H1 (cell line): ENCODE measurements around the gene PALD1. TPM values are rescaled to one million over a fixed set of nuclear protein-coding genes. Genes with fewer than 3 reads are reported as not detected.

Experiments
- CTCF ChIA-PET: fragments of 300-600 bp; sonication (Branson Sonifier 250); formaldehyde crosslinking; loops from one replicate; lab custom pipeline; 2021; ENCODE audit not compliant: partially characterized antibody; lab: Charles Lee
- POLR2A ChIA-PET: fragments of 300-600 bp; sonication (Branson Sonifier 250); formaldehyde crosslinking; loops from one replicate; lab custom pipeline; 2021; ENCODE audit warnings: inconsistent platforms; ENCODE audit not compliant: partially characterized antibody; lab: Charles Lee
- DNase-seq, 2 experiments: peaks; one replicate each; pipeline versions ENCODE4 v3.0.0 to v3.0.0-alpha.2; 2010 to 2022; ENCODE audit warnings: low spot score in 2 of 2, low read depth in 1 of 2, mixed read lengths in 1 of 2
- FAIRE-seq: peaks from 2 replicates; lab custom pipeline; 2011; peaks lifted over from hg19 to GRCh38; lab: Jason Lieb, UNC
- H2AFZ ChIP-seq: 2 replicates; pipeline ENCODE4 v1.8.1; 2012; ENCODE audit warnings: low read length, inconsistent platforms
- H2AK5ac ChIP-seq: 2 replicates; pipeline ENCODE4 v1.6.1; 2013; ENCODE audit warnings: low read depth, low read length
- H2BK120ac ChIP-seq: replicated peaks from 2 replicates; pipeline ENCODE3; 2013; ENCODE audit warnings: low read depth, low read length, inconsistent platforms
- H2BK12ac ChIP-seq: 2 replicates; pipeline ENCODE4 v1.6.1; 2013; ENCODE audit warnings: low read depth, low read length
- H2BK15ac ChIP-seq: 2 replicates; pipeline ENCODE4 v1.6.1; 2013; ENCODE audit warnings: low read length
- H2BK20ac ChIP-seq: 2 replicates; pipeline ENCODE4 v1.6.1; 2013; ENCODE audit warnings: low read length
- H2BK5ac ChIP-seq: 2 replicates; pipeline ENCODE4 v1.6.1; 2013; ENCODE audit warnings: low read depth, low read length
- H3K14ac ChIP-seq: 2 replicates; pipeline ENCODE4 v1.6.1; 2013; ENCODE audit warnings: inconsistent platforms; ENCODE audit not compliant: insufficient read length
- H3K18ac ChIP-seq: 2 replicates; pipeline ENCODE4 v1.6.1; 2013; ENCODE audit warnings: low read length; ENCODE audit errors: extremely low read depth
- H3K23ac ChIP-seq: 2 replicates; pipeline ENCODE4 v1.6.1; 2013; ENCODE audit warnings: inconsistent platforms; ENCODE audit not compliant: insufficient read length
- H3K23me2 ChIP-seq: 2 replicates; pipeline ENCODE4 v1.6.1; 2013; ENCODE audit warnings: low read depth, low read length
- H3K27ac ChIP-seq: 2 replicates; pipeline ENCODE4 v1.6.1; 2011; ENCODE audit warnings: low read depth, low read length, inconsistent platforms
- H3K27me3 ChIP-seq, 4 experiments: replicated peaks in 1 of 4; 1 replicate in 1 of 4; 2 replicates in 3 of 4; pipeline versions ENCODE4 v1.6.1 to v1.8.1; 2011 to 2013; ENCODE audit warnings: low read length in 3 of 4, mild to moderate bottlenecking in 3 of 4, inconsistent platforms in 2 of 4, mixed read lengths in 2 of 4, moderate library complexity in 1 of 4; ENCODE audit not compliant: control insufficient read depth in 3 of 4, insufficient read depth in 3 of 4; ENCODE audit errors: extremely low read depth in 1 of 4
- H3K36me3 ChIP-seq, 4 experiments: 2 replicates each; pipeline versions ENCODE4 v1.6.1 to v1.8.1; 2011 to 2013; ENCODE audit warnings: mild to moderate bottlenecking in 4 of 4, low read length in 3 of 4, moderate library complexity in 2 of 4, control low read depth in 1 of 4, inconsistent platforms in 1 of 4; ENCODE audit not compliant: insufficient read depth in 4 of 4, control insufficient read depth in 2 of 4
- H3K4ac ChIP-seq: replicated peaks from 2 replicates; pipeline ENCODE3; 2013; ENCODE audit warnings: low read length, low read depth, mixed read lengths, inconsistent platforms; ENCODE audit not compliant: insufficient read length
- H3K4me1 ChIP-seq, 4 experiments: replicated peaks in 1 of 4; 1 replicate in 1 of 4; 2 replicates in 3 of 4; pipeline versions ENCODE4 v1.6.1 to v1.8.1; 2011 to 2013; ENCODE audit warnings: low read length in 3 of 4, inconsistent platforms in 2 of 4, mixed read lengths in 1 of 4; ENCODE audit not compliant: insufficient read depth in 4 of 4, control insufficient read depth in 3 of 4
- H3K4me2 ChIP-seq, 2 experiments: 2 replicates each; pipeline versions ENCODE4 v1.6.1 to v1.8.1; 2011 to 2013; ENCODE audit warnings: low read depth in 2 of 2, low read length in 2 of 2, control low read depth in 1 of 2, inconsistent platforms in 1 of 2, mild to moderate bottlenecking in 1 of 2; ENCODE audit not compliant: insufficient read depth in 1 of 2
- H3K4me3 ChIP-seq, 4 experiments: fragments of 200-600, 300-600 bp in 1 of 4; sonication (generic), shearing (Covaris generic), sonication (Bioruptor Twin) in 1 of 4; 2 replicates each; pipeline versions ENCODE4 v1.5.1 to v1.8.1; 2011 to 2016; ENCODE audit warnings: low read length in 4 of 4, low read depth in 3 of 4, control low read depth in 2 of 4, inconsistent platforms in 2 of 4, mild to moderate bottlenecking in 2 of 4, mixed read lengths in 1 of 4, moderate library complexity in 1 of 4; ENCODE audit not compliant: insufficient read depth in 2 of 4; ENCODE audit errors: extremely low read depth in 1 of 4
- H3K56ac ChIP-seq: replicated peaks from 2 replicates; pipeline ENCODE3; 2013; ENCODE audit warnings: low read depth, mild to moderate bottlenecking, mixed read lengths, low read length, inconsistent platforms; ENCODE audit not compliant: insufficient read length
- H3K79me1 ChIP-seq: 2 replicates; pipeline ENCODE4 v1.6.1; 2013; ENCODE audit warnings: low read depth, low read length, control low read depth
- H3K79me2 ChIP-seq, 2 experiments: 2 replicates each; pipeline versions ENCODE4 v1.6.1 to v1.8.1; 2012 to 2013; ENCODE audit warnings: low read length in 2 of 2, mild to moderate bottlenecking in 2 of 2, inconsistent platforms in 1 of 2; ENCODE audit not compliant: insufficient read depth in 2 of 2, control insufficient read depth in 1 of 2
- H3K9ac ChIP-seq, 4 experiments: replicated peaks in 1 of 4; 1 replicate in 1 of 4; 2 replicates in 3 of 4; pipeline versions ENCODE4 v1.6.1 to v1.8.1; 2011 to 2013; ENCODE audit warnings: low read depth in 3 of 4, low read length in 3 of 4, control low read depth in 2 of 4, mild to moderate bottlenecking in 2 of 4, moderate library complexity in 2 of 4, inconsistent platforms in 1 of 4; ENCODE audit errors: extremely low read depth in 1 of 4
- H3K9me3 ChIP-seq, 2 experiments: 2 replicates each; pipeline versions ENCODE4 v1.6.1 to v1.8.1; 2012 to 2013; ENCODE audit warnings: mild to moderate bottlenecking in 2 of 2, moderate library complexity in 2 of 2, control low read depth in 1 of 2, inconsistent platforms in 1 of 2, low read depth in 1 of 2, low read length in 1 of 2, mixed read lengths in 1 of 2; ENCODE audit not compliant: insufficient read depth in 2 of 2
- H4K20me1 ChIP-seq, 2 experiments: replicated peaks in 1 of 2; 2 replicates each; pipeline versions ENCODE3 to v1.8.1; 2011 to 2013; ENCODE audit warnings: inconsistent platforms in 2 of 2, low read length in 2 of 2, mild to moderate bottlenecking in 1 of 2; ENCODE audit not compliant: insufficient read depth in 2 of 2, control insufficient read depth in 1 of 2
- H4K5ac ChIP-seq: 2 replicates; pipeline ENCODE4 v1.6.1; 2013; ENCODE audit warnings: low read length, low read depth, mixed read lengths, inconsistent platforms; ENCODE audit not compliant: insufficient read length
- H4K8ac ChIP-seq: 2 replicates; pipeline ENCODE4 v1.8.0; 2013; ENCODE audit warnings: mild to moderate bottlenecking, moderate library complexity, low read length, inconsistent platforms; ENCODE audit not compliant: insufficient read depth; ENCODE audit errors: extremely low read depth
- H4K91ac ChIP-seq: replicated peaks from 2 replicates; pipeline ENCODE3; 2013; ENCODE audit warnings: low read length, mixed read lengths, inconsistent platforms; ENCODE audit not compliant: insufficient read length
- HDAC6 ChIP-seq: IDR thresholded peaks from one replicate; pipeline ENCODE4 v1.7.1; 2012; ENCODE audit warnings: low read depth, mild to moderate bottlenecking, inconsistent platforms, low read length, moderate library complexity
- NANOG ChIP-seq: IDR thresholded peaks from 2 replicates; pipeline ENCODE4 v1.6.1; 2011; ENCODE audit warnings: low read length, low read depth, mild to moderate bottlenecking, inconsistent platforms; ENCODE audit not compliant: insufficient read depth, poor library complexity, severe bottlenecking
- NRF1 ChIP-seq: IDR thresholded peaks from 2 replicates; pipeline ENCODE4 v1.6.1; 2011; ENCODE audit warnings: mild to moderate bottlenecking, low read depth, low read length, improper control_type of control experiment
- POLR2AphosphoS5 ChIP-seq: IDR thresholded peaks from 2 replicates; pipeline ENCODE4 v1.6.1; 2011; ENCODE audit warnings: low read depth, low read length
- POU5F1 ChIP-seq: IDR thresholded peaks from 2 replicates; pipeline ENCODE4 v1.6.1; 2011; ENCODE audit warnings: low read depth, mild to moderate bottlenecking, low read length, moderate library complexity
- RAD21 ChIP-seq, 2 experiments: IDR thresholded peaks in 1 of 2; conservative IDR thresholded peaks in 1 of 2; 2 replicates each; pipeline ENCODE4 v1.6.1; 2011; ENCODE audit warnings: low read depth in 2 of 2, low read length in 2 of 2, improper control_type of control experiment in 1 of 2, inconsistent platforms in 1 of 2, mild to moderate bottlenecking in 1 of 2, moderate library complexity in 1 of 2
- RBBP5 ChIP-seq: IDR thresholded peaks from 2 replicates; pipeline ENCODE4 v1.7.1; 2012; ENCODE audit warnings: low read depth, mild to moderate bottlenecking, inconsistent platforms, low read length, moderate library complexity, borderline replicate concordance
- SIN3A ChIP-seq, 2 experiments: IDR thresholded peaks in 1 of 2; conservative IDR thresholded peaks in 1 of 2; 2 replicates each; pipeline ENCODE4 v1.6.1; 2011 to 2012; ENCODE audit warnings: low read length in 2 of 2, improper control_type of control experiment in 1 of 2, low read depth in 1 of 2, mild to moderate bottlenecking in 1 of 2
- SIX5 ChIP-seq: IDR thresholded peaks from 2 replicates; pipeline ENCODE4 v1.6.1; 2011; ENCODE audit warnings: mild to moderate bottlenecking, low read depth, low read length
- SP2 ChIP-seq: IDR thresholded peaks from 2 replicates; pipeline ENCODE4 v1.6.1; 2012; ENCODE audit warnings: mild to moderate bottlenecking, low read length, inconsistent platforms
- SRF ChIP-seq: IDR thresholded peaks from 2 replicates; pipeline ENCODE4 v1.6.1; 2011; ENCODE audit warnings: mild to moderate bottlenecking, low read depth, low read length, moderate library complexity
- TEAD4 ChIP-seq: IDR thresholded peaks from 2 replicates; pipeline ENCODE4 v1.6.1; 2012; ENCODE audit warnings: low read depth, low read length, inconsistent platforms, mixed read lengths
- WGBS, 2 experiments: shearing (Covaris generic) in 1 of 2; methylation state at CpG; one replicate each; pipeline versions ENCODE4 v1.1.6 to v1.1.7; 2013 to 2015; ENCODE audit warnings: low lambda C conversion rate in 2 of 2, mixed read lengths in 2 of 2, inconsistent platforms in 1 of 2, low coverage in 1 of 2, missing lambda C conversion rate in 1 of 2; ENCODE audit not compliant: insufficient replicate concordance in 2 of 2, insufficient coverage in 1 of 2, insufficient read length in 1 of 2; ENCODE audit errors: extremely low coverage in 1 of 2, missing lambda C conversion rate in 1 of 2; 5-methylcytosine and 5-hydroxymethylcytosine counted together
- polyA plus RNA-seq, 7 experiments: library from polyadenylated mRNA; depleted of rRNA in 3 of 7; stranded (reverse) in 5 of 7; unstranded in 2 of 7; fragments of >200 nt in 5 of 7; fragments of 200-250 nt in 2 of 7; gene quantifications; 1 replicate in 5 of 7; 2 replicates in 1 of 7; 4 replicates in 1 of 7; pipeline versions ENCODE4 v1.2.1 to v1.2.3, GENCODE V29; 2011 to 2013; ENCODE audit warnings: missing spikeins in 2 of 7, mixed read lengths in 2 of 7
- total RNA-seq: library from RNA; stranded (reverse); fragmentation: NEBNext Ultra II Directional; extraction: Animal tissue kit (Norgen Biotek cat#: 25700); gene quantifications from 2 replicates; pipeline ENCODE4 v1.2.1, GENCODE V29; 2021
- TF ChIP-seq, protein P1 (sequence below): IDR thresholded peaks from 2 replicates; pipeline ENCODE4 v1.6.1; 2011; ENCODE audit warnings: low read depth, mild to moderate bottlenecking, low read length; ENCODE audit not compliant: insufficient read depth

The PALD1 gene
- total and polyA plus RNA-seq, 2 of the 8 experiments (the other 6 are each of a cell fraction or from before 2014, with no cell fraction given), result 13.3 to 32.8 TPM

DNA sequence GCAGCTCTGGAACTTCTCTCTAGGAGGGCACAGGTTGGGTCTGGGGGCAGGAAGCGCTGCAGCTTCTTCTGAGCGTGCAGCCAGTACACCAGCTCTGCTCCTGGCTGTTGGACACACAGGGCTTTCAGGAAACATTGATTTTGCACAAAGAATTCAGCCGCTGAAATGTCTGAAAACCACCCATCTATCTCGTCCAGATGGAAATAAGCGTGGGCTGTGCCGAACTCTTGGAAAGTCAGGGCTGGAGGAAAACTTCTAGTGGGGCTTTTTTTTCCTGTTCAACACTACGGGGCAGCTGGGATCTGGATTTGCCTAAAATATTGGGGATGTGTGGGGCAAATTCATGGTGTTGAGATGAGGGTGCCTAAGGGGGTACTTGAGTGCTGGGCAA lies 31.2 kb downstream of the PALD1 start:
- no peak overlapping the region for H3K9ac ChIP-seq
- no peak overlapping the region for H4K91ac ChIP-seq
- no peaks in the 10 kb centered on the region for H3K79me2 ChIP-seq
- no peak overlapping the region for H3K4ac ChIP-seq
- H3K4me2 ChIP-seq, result no peak overlapping the region
- no peaks in the 10 kb centered on the region; a peak in 2 of 7 replicates for H3K27me3 ChIP-seq
- ChIA-PET POLR2A (interaction anchor here (0.7 to 1.9 kb wide), 5 partner anchors 13 to 97 kb away, joined by 3 to 5 read pairs (median 4); partner anchors contain the start of gene PALD1), CTCF (interaction anchor here (0.7 to 4.5 kb wide), 8 partner anchors 10 to 650 kb away, joined by 3 to 23 read pairs (median 6); no protein-coding TSS in a partner anchor)
- H4K20me1 ChIP-seq, result peaks cover 0 to 1% of the 10 kb centered on the region in 2 experiments
- no peak overlapping the region for H4K5ac ChIP-seq
- no peaks in the 10 kb centered on the region; the same call in 1 of the 2 replicates for H3K23me2 ChIP-seq
- FAIRE-seq, result no peak
- H3K4me3 ChIP-seq, result no peak overlapping the region
- H2AK5ac ChIP-seq, result no peak overlapping the region
- peak overlapping the region; percentile 60; the same call in 1 of the 2 replicates for H2BK12ac ChIP-seq
- H3K9me3 ChIP-seq, result no peaks in the 10 kb centered on the region
- no peak overlapping the region for H3K18ac ChIP-seq
- H2BK20ac ChIP-seq, result peak overlapping the region; percentile 82; the same call in 1 of the 2 replicates
- H3K4me1 ChIP-seq, result peaks cover 0 to 26% (median 19%) of the 10 kb centered on the region in 4 experiments; a peak in 6 of 7 replicates
- no peak overlapping the region for H3K27ac ChIP-seq
- no peaks in the 10 kb centered on the region for H3K36me3 ChIP-seq
- no peak overlapping the region for H4K8ac ChIP-seq
- DNase-seq, result no peak
- H3K79me1 ChIP-seq, result peaks cover 8% of the 10 kb centered on the region; the same call in 1 of the 2 replicates
- H3K14ac ChIP-seq, result no peak overlapping the region
- no peak overlapping the region for H2BK15ac ChIP-seq
- 85% methylated on average over 7 of the region's 7 CpGs; no CpG with 5 or more reads in 1 of the 2 experiments for WGBS, 2 experiments
- no peak overlapping the region for H2BK120ac ChIP-seq
- H2BK5ac ChIP-seq, result 0 out of 2 replicates have a peak overlapping the region, but pooled peaks have one; percentile 72
- no peak overlapping the region for H3K56ac ChIP-seq
- H2AFZ ChIP-seq, result no peak overlapping the region
- no peak overlapping the region for H3K23ac ChIP-seq
- TF ChIP-seq SP2 (no peak), RAD21 (IDR thresholded peaks at IDR 0.05 in 1 of 2, conservative IDR thresholded peaks at IDR 0.05 in 1 of 2; ENCODE audit: low read depth in 2 of 2, low read length in 2 of 2) (no peak), RBBP5 (no peak), TEAD4 (no peak), SIN3A (conservative IDR thresholded peaks at IDR 0.05 in 1 of 2, IDR thresholded peaks at IDR 0.05 in 1 of 2; ENCODE audit: low read depth in 1 of 2, low read length in 2 of 2) (no peak), NANOG (no peak), POU5F1 (no peak), SRF (no peak), POLR2AphosphoS5 (no peak), NRF1 (no peak), HDAC6 (no peak), SIX5 (no peak)
- TF ChIP-seq, protein P1, sequence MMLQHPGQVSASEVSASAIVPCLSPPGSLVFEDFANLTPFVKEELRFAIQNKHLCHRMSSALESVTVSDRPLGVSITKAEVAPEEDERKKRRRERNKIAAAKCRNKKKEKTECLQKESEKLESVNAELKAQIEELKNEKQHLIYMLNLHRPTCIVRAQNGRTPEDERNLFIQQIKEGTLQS, result no peak
